Kidney tubule cell (primary cell): ENCODE results near the gene GPR68.
"Not testable (repeated sequence)": the region's sequence is repeated elsewhere in the genome, so short reads cannot be mapped to it uniquely, and the experiment has no call there.

Source experiments
- DNase-seq: peaks from one replicate; pipeline ENCODE4 v3.0.0-alpha.2; 2018; ENCODE audit warnings: low spot score

The GPR68 gene

GRCh38 chr14:91252871-91253794, 8.6 kb upstream of the GPR68 start:
- DNase-seq: peak; percentile 19

- peak; percentile 14 for DNase-seq
Measured at GRCh38 chr14:91250912-91251311, 6.4 kb upstream of the GPR68 start.

- DNase-seq: peak; percentile 98
Measured at GRCh38 chr14:91249841-91250616, 5.5 kb upstream of the GPR68 start.

- no peak for DNase-seq
Measured at GRCh38 chr14:91246051-91246852, 1.7 kb upstream of the GPR68 start.

- not testable (repeated sequence) for DNase-seq
Measured at GRCh38 chr14:91245616-91246015, 1.1 kb upstream of the GPR68 start.

GRCh38 chr14:91245029-91245428, 525 bp upstream of the GPR68 start:
- no peak for DNase-seq

- DNase-seq: no peak
Measured at GRCh38 chr14:91243074-91243471, 1.4 kb downstream of the GPR68 start.

- DNase-seq: no peak
Measured at GRCh38 chr14:91242635-91243034, 1.9 kb downstream of the GPR68 start.

GRCh38 chr14:91241863-91242262, 2.6 kb downstream of the GPR68 start:
- no peak for DNase-seq

GRCh38 chr14:91238661-91239060, 5.8 kb downstream of the GPR68 start:
- DNase-seq: no peak

GRCh38 chr14:91238085-91238484, 6.4 kb downstream of the GPR68 start:
- no peak for DNase-seq

GRCh38 chr14:91237219-91237618, 7.3 kb downstream of the GPR68 start:
- DNase-seq: peak; percentile 28

GRCh38 chr14:91235841-91236240, 8.7 kb downstream of the GPR68 start:
- no peak for DNase-seq

GRCh38 chr14:91234791-91235114, 9.8 kb downstream of the GPR68 start:
- no peak for DNase-seq

GRCh38 chr14:91233936-91234790, 10.3 kb downstream of the GPR68 start:
- DNase-seq: no peak

- no peak for DNase-seq
Measured at GRCh38 chr14:91232603-91233002, 11.9 kb downstream of the GPR68 start.

- no peak for DNase-seq
Measured at GRCh38 chr14:91232052-91232451, 12.5 kb downstream of the GPR68 start.

GRCh38 chr14:91231446-91231845, 13.1 kb downstream of the GPR68 start:
- DNase-seq: no peak

- no peak for DNase-seq
Measured at GRCh38 chr14:91230397-91231035, 14.0 kb downstream of the GPR68 start.

GRCh38 chr14:91229743-91230200, 14.7 kb downstream of the GPR68 start:
- DNase-seq: peak; percentile 74

- no peak for DNase-seq
Measured at GRCh38 chr14:91229005-91229382, 15.5 kb downstream of the GPR68 start.
